GM13977 (cell line): Measurements from ENCODE around the gene GRIA4.

Experiments
- DNase-seq: peaks from one replicate; pipeline ENCODE4 v3.0.0; 2012; ENCODE audit warnings: low spot score
- CTCF ChIP-seq: IDR thresholded peaks from 2 replicates; pipeline ENCODE4 v1.5.1; 2012; ENCODE audit warnings: mild to moderate bottlenecking, control low read depth; ENCODE audit not compliant: insufficient read depth; ENCODE audit errors: extremely low read depth, missing control alignments
- in situ Hi-C: fragments of 300-500 bp; cut with MboI; formaldehyde crosslinking; loops from one replicate; pipeline ENCODE4 v1.12.0; 2022; ENCODE audit warnings: low sequenced_read_pairs, low pct_unique_long_range_greater_than_20kb, mixed read lengths, inconsistent platforms; ENCODE audit not compliant: unreplicated experiment

Gene GRIA4

GRCh38 chr11:105699203-105699602, 89.3 kb downstream of the GRIA4 start:
- no peak for TF ChIP-seq CTCF
- no peak for DNase-seq
- in situ Hi-C loops = no loop called here

GRCh38 chr11:105700271-105700670, 90.4 kb downstream of the GRIA4 start:
- in situ Hi-C loops = no loop called here
- no peak for DNase-seq
- TF ChIP-seq CTCF = no peak

GRCh38 chr11:105701098-105701497, 91.2 kb downstream of the GRIA4 start:
- no peak for TF ChIP-seq CTCF
- in situ Hi-C loops = no loop called here

GRCh38 chr11:105705786-105706530, 96.1 kb downstream of the GRIA4 start:
- TF ChIP-seq CTCF = no peak
- DNase-seq = no peak
- in situ Hi-C loops = no loop called here

More at GRCh38 chr11:105701098-105701497, 91.2 kb downstream of the GRIA4 start:
- DNase-seq = no peak

GRCh38 chr11:105713106-105713505, 103.2 kb downstream of the GRIA4 start:
- DNase-seq = no peak
- no peak for TF ChIP-seq CTCF
- in situ Hi-C loops = no loop called here

GRCh38 chr11:105713696-105714095, 103.8 kb downstream of the GRIA4 start:
- in situ Hi-C loops = no loop called here
- DNase-seq = no peak
- TF ChIP-seq CTCF = no peak
